Right ventricle myocardium superior (tissue), 1 donor: ENCODE results near the gene CLDN16. TPM values are rescaled to one million over a fixed set of nuclear protein-coding genes. Genes with fewer than 3 reads are reported as not detected.

ENCODE experiments used
- ATAC-seq: fragments of 200-7000 bp; cut with Tn5 transposase; one replicate; pipeline ENCODE4 v1.9.1; 2020; ENCODE audit warnings: mild to moderate bottlenecking; ENCODE audit not compliant: poor library complexity
- DNase-seq: peaks from one replicate; pipeline ENCODE4 v3.0.0-alpha.2; 2020
- intact Hi-C: fragments of 100-400 bp; cut with DNase I; formaldehyde crosslinking; loops from one replicate; pipeline ENCODE4 v1.11.2; 2022
- long read RNA-seq: library from polyadenylated mRNA; unstranded; transcript quantifications from one replicate; pipeline ENCODE4 v2.0.0, GENCODE V29; 2021
- total RNA-seq: library from RNA; stranded (reverse); fragmentation: NEBNext Ultra II Directional; extraction: Animal tissue kit (Norgen Biotek cat#: 25700); gene quantifications from one replicate; pipeline ENCODE4 v1.2.1, GENCODE V29; 2021
- donor health status: DM: no; HTN: yes; CAD: no; lungs with severe emphysema.

Gene CLDN16, protein sequence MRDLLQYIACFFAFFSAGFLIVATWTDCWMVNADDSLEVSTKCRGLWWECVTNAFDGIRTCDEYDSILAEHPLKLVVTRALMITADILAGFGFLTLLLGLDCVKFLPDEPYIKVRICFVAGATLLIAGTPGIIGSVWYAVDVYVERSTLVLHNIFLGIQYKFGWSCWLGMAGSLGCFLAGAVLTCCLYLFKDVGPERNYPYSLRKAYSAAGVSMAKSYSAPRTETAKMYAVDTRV
- not detected for total RNA-seq
- long read RNA-seq = 0 reads

DNA sequence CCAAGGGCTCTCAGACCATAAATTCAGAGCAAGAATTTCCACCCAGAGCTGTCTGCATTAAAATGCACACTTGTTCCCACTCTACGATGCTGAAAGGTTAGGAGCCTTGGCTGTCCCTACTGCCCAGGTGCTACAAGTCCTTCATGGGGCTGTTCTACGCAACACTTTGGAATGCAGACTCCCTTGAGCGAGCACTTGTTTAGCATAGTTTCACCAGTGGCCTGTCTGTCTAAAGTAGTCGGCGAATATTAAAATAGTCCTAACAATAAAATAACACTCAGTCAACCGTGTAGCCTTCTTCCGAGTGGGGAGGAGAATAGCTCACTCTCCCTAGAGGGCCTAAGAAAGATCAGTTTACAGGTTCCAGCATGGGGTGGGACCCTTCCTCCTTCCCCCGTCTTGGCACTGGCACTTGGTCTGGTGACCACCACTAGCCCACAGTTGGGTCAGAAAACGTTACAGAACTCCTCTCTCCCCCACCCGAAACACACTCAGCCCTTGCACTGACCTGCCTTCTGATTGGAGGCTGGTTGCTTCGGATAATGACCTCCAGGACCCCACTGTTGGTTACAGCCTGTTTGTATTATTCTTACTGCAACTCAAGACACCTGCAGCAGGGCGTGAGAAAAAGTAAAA, at the start of gene CLDN16:
CLDN16 (plus strand) TSS at position 586 of the 636 bp plus-strand sequence. CDS start 167 bp downstream, outside the sequence.
- no peak for ATAC-seq

DNA sequence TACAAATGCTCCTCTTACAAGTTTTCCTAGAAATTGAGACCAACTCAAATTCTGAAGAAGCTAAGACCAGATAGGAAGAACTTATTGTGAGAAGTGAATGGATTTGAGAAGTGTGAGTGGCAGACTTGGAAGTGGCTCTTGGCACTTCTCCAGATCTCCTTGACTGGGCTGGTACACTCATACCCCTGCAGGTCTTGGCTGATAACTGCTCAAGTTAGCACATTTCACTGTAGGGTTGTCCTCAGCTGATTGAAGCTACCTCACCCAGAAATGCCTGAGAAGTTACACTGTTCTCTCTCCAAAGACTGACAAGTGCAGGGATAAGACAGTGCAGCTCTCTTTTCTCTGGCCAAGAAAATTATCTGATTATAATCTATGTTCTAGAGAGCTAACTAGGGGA, 49.2 kb upstream of the CLDN16 start:
- intact Hi-C loops = no loop called here
- DNase-seq (no peak), ATAC-seq (peak; percentile 52)

More for the DNA sequence above, at the start of gene CLDN16:
- DNase-seq = no peak
- intact Hi-C loops = loop anchor here (10.0 kb wide), 1 partner anchor 307 kb away; no protein-coding TSS in a partner anchor

DNA sequence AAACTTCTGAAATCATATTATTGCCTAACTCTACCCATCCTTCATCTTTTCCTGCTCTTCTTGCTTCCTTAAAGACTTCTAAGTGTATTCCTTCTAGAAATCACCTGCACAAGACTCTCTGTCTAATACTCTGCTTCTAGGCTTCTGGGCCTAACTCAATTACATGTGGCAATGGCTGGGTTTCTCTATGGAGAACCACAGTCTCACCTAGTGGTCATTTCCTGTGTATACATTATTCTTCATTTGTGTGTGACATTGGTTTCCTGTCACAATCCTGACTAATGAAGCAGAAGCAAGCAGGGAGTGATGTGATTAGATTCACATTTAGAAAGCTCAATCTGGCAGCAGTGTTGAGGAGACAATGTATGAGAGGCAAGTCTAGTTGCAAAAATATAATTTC, 48.8 kb upstream of the CLDN16 start:
- no peak for ATAC-seq
- intact Hi-C loops = no loop called here

DNA sequence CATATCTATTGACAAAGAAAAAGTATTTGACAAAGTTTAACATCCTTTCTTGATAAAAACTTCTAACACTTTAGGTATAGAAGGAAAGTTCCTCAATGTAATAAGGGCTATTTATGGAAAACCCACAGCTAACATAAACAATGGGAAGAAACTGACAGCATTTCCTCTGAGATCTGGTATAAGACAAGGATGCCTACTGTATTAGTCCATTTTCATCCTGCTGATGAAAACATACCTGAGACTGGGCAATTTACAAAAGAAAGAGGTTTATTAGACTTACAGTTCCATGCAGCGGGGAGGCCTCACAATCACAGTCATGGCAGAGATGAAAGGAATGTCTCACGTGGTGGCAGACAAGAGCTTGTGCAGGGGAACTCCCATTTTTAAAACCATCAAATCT, 47.9 kb upstream of the CLDN16 start:
- intact Hi-C loops = no loop called here
- ATAC-seq = no peak
- no peak for DNase-seq

More for the DNA sequence above, 48.8 kb upstream of the CLDN16 start:
- no peak for DNase-seq

DNA sequence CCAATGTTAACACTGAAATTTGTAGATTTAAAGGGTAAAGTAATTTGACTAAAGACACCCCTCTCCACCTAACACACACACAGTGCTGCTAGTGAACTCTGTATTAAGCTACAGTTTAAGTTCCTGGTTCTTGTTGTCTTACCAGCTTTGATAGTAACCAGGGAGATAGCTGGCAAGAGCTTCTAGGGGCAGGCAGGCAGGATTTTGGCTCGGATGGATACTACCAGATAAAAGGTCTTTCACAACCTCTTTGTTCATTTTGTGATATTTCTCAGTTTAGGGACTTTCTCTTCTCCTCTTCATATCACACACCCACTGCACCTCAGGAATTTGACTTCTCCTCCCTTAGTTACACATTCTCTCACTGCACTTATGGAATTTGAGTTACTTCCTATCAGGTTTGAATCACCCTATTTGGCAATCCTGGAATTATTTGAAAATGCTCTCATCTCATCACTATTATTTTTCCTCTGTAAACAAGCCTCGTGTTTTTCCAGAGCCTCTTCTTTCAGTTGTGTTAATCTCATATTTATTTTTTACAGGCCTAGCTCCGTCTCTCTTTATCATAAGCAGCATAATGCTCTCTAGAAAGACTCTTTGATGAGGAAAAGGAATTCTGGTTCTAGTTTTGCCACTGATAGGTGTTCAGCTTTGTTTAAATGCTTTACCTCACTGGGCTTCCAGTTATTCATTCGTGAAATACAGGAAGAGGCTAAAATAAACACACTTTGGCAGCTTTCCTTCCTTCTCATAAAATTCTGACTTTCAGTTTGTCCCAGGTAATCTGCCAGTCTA, 42.7 kb upstream of the CLDN16 start:
- DNase-seq (peak; percentile 39), ATAC-seq (peak; percentile 97)
- intact Hi-C loops = no loop called here

DNA sequence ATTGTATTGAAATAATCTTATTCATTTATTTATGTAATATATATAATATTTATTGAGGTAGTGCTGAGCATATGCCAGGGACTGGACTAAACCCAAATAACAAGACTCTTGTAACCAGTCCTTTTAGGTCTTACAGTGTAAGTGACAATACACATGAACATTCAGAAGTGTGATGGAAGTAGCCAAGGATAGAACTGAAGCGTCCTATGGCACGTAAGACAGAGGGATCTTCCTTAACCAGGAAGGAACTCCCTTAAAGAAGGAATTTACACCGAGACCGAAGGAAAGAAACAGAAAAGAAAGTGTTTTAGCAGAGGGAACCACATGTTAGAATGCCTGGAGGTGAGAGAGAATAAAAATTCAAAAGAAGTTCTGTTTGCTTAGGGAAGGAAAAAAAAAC, 42.1 kb upstream of the CLDN16 start:
- DNase-seq (no peak), ATAC-seq (peak; percentile 59)
- intact Hi-C loops = no loop called here

DNA sequence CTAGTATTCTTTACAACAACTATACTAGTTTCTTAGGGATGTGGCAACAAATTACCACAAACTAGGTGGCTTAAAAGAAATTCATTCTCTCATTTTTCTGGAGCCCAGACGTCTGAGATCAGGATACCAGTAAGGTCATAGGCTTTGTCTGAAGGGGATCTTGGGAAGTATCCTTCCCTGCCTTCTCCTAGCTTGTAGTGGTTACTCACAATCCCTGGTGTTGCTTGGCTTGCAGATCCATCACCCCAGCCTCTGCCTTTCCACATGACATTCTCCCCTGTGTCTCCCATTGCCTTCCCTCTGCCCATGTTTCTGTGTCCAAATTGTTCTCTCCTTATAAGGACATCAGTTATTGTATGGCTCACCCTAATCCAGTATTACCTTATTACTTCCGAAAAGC, 41.4 kb upstream of the CLDN16 start:
- DNase-seq = no peak
- intact Hi-C loops = no loop called here
- ATAC-seq = no peak

DNA sequence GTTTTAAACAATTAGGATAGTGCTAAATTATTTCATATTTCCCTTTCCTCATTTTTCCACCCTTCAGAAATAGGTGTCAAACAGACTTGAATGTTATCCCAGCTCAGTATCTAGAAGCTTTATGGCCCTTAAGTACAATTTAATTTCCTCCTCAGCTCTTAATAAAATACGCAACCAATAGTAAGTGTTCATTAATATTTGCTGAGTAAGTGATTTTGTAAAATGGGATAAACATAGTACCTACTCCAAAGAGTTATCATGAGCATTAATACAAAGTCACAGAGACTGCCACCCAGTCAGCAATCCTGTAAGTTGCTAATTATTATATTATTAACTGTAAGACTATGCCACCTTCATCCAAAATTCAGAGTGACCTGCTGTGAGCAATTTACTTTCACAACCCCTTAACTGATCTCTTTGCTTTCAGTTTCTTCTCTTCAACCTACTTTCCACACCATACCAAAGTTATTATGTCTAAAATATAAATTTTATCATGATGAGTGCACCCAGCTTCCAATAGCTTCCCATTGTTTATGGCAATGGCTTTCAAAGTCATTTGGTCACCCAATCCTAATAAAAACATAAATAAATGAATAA, 35.0 kb upstream of the CLDN16 start:
- intact Hi-C loops = no loop called here
- ATAC-seq (no peak), DNase-seq (no peak)

DNA sequence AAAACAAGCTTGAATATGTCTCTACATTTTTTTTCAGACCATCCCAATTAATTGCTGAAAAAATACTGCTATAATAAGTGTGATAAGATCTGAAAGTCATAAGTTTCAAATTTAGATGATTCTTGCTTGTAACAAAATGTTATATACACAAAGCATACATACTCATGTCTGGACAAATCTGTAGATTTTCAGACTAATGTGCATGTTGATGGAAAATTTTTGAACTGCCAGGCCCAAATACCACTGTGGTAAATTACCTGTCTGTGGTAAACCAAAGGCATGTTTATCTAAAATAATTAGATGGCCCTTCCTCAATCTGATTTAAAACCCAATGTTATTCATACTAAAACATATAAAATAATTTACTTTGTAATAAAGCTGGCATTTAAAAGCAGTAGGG, 31.7 kb upstream of the CLDN16 start:
- DNase-seq (no peak), ATAC-seq (no peak)
- intact Hi-C loops = no loop called here

DNA sequence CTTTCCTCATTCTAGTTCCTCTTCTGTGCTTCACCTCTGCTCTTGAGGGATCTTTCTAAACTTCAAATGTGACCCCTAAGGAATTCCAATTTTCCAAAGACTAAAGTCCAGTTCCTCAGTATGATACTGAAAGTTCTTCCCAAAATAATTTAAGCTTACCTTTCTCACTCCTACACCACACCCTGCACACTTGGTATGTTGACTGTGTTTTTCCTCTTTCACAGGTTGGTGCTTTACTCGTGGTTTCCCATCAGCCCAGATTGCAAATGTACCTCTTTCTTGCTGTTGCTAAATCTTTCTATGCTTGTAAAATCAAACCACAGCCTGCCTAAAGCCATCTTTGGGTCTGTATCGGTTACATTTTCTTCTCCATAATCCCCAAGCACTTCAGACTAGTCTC, 30.5 kb upstream of the CLDN16 start:
- DNase-seq (no peak), ATAC-seq (no peak)
- intact Hi-C loops = no loop called here

DNA sequence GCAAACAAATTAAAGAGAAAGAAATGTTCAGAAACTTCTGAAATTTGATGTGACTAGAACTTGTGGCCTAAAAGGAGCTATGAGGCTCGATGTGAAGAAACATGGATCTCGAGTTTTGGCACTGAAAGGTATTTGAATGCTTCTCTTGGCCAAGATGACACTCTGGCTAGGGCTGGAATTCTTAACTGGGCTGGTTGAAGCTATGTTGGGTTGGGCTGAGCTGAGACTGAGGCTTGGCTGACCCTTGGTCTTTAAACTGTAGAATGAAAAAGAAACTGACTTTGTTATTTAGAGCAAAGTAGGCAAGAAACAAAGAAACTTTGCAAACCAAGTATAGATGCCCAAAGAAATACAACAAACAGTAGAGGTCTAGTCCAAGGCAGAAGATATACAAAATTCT, 28.1 kb upstream of the CLDN16 start:
- DNase-seq (no peak), ATAC-seq (no peak)
- intact Hi-C loops = no loop called here

DNA sequence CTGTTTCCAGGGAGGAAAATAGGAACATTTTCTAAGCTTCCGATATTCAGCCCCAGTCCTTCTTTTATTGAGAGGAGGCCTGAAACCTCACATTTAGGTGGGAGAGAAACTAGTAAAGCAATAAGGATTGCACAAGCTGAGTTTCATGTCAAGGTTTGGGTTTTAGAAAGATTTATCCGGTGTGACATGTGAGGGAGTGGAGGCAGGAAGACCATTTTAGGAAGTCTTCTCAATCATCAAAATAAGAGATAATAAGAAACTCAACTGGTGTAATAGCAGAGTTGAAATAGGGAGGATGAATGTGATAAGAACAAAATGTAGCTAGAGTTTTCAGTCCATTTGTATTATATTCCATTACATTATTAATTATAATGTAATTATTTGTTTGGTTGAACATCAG, 27.7 kb upstream of the CLDN16 start:
- intact Hi-C loops = no loop called here
- no peak for DNase-seq
- ATAC-seq = no peak

DNA sequence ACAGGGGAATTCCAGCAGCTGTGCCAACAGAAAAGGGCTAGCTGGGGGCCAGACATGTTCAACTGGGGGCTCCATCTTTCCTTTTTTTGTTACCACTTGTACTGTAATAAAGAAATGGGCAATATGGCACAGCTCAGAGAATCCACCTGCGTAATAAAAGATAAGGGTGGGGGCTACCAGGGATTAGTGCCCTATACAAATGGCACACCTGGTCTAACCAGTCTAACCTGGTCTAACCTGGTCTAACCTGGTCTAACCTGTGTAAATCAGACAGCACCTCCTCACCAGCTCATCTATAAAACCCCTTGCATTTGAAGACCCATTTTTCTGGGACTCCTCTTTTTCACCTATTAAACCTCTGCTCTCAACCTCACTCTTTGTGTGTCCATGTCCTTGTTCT, 26.2 kb upstream of the CLDN16 start:
- DNase-seq (no peak), ATAC-seq (no peak)
- intact Hi-C loops = no loop called here

DNA sequence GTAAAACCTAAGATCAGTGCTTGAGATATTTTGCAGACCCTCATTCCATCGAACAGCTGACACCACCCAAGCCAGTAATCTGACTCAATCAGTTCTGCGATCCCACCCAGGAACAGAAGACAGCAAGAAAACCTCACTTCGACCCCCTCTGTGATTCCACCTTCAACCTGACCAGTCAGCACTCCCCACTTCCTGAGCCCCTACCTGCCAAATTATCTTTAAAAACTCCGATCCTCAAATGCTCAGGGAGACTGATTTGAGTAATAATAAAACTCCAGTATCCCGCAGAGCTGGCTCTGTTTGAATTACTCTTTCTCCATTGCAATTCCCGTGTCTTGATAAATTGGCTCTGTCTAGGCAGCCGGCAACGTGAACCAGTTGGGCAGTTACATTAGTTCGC, 25.7 kb upstream of the CLDN16 start:
- no peak for ATAC-seq
- DNase-seq = no peak
- intact Hi-C loops = no loop called here

DNA sequence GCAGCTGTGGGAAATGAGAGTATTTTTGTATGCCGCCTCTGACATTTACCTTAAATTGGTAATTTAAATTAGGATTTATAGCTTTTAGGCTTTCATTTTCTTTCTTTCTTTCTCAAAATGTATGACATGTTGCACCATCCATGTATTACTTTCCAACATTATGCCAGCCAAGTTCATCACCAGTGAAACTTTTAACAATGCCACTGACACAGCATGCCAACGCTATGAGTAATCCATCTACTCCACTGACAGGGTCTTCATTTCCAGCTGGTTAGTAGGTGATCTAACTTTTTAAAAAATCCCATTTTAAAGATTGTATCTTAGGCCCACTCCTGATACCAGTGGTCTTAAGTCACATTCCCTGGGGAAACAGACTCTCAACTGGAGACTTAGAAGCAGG, 21.8 kb upstream of the CLDN16 start:
- ATAC-seq (no peak), DNase-seq (no peak)
- intact Hi-C loops = no loop called here

DNA sequence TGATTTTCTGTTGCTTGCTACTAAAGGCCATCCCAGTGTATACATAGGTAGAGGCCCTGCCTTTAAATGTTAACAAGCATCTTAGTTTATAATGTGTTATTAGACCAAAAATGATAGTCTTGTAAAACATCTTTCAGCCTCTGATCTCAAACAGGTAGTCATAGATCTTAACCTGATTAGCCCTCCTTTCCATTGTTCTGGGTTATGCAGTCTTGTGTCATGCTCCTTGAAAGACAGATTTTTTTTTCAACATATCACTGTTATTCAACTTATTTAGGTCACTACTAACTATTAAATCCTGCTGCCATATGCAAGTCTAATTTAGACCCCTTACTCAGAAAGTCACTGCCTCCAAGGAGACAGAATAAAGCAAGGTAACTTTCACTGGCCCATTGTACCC, 19.1 kb upstream of the CLDN16 start:
- DNase-seq (no peak), ATAC-seq (no peak)
- intact Hi-C loops = no loop called here

DNA sequence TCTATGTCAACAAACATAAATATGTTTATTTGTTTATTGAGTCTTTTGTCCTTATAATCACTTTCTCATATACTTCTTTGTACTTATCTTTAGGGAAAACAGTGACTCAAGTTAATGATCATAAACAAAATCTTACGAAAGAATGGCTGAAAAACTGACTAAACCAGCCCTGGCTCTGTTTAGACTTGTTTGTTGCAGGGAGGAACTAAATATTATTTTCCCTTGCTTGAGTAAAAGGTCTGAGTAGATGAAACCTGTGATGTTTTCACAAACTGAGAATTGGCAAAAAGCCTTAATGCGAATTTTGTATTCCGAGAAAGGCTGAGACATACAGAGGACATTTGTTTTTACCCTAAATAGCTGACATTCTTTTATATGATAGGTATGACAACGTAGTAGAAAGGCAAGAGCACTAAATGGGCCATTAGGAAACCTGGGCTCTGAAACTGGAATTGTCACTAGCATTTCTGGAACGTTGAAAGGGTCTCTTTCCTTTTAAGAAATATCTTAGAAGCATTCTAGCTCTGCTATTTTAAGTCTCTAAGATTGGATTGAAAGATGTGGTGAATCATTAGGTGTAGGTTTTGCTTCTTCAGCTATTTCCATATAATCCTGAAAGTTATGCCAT, 18.2 kb upstream of the CLDN16 start:
- DNase-seq = no peak
- intact Hi-C loops = no loop called here
- ATAC-seq = no peak

DNA sequence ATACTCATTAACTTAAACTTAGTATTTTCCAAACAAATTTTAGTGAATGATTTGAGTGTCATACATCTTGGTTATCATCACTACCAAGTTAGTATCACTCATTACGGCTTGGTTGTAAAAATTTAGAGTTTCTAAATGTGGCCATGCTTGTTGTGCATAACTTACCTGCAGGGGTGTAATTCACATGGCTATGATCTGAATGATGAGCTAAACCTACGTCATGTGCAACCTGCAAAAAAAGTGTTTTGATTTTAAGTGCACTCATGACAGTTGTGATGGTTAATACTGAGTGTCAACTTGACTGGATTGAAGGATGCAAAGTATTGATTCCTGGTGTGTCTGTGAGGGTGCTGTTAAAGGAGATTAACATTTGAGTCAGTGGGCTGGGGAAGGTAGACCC, 17.6 kb upstream of the CLDN16 start:
- intact Hi-C loops = no loop called here
- DNase-seq (no peak), ATAC-seq (no peak)

DNA sequence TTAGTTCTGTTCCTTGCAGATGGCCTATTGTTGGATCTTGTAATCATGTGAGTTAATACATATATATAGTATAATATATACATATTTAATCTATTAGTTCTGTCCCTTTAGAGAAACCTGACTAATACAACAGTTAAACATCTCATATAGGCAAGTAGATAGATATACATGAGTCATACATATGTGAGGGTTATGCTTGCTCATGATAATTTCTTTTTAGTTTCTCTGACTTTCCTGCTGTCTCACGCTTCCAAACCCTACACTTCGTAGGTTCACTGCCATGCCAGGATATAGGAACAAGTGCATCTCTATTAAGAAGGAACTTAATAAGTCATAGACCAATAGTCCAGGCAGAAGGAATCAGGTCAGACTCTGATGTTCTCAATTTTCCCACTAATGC, 16.8 kb upstream of the CLDN16 start:
- DNase-seq (no peak), ATAC-seq (no peak)
- intact Hi-C loops = no loop called here
